ENCODE data around the gene PLXNB1.
A peak's percentile ranks its signal among the peaks of the same experiment; 100 is the strongest.

PLXNB1 gene

GRCh38 chr3:48432411-48433371, 2.8 kb upstream of the PLXNB1 start:
- Histone ChIP-seq H3K27me3 (ENCODE audit: control insufficient read depth, insufficient read depth, low read length) (no peaks in the 10 kb centered on the region), H2AFZ (no peak overlapping the region), H3K9ac (no peak overlapping the region), H3K27ac (no peak overlapping the region), H3K9me3 (ENCODE audit: control insufficient read depth, low read length) (no peaks in the 10 kb centered on the region), H3K79me2 (peaks cover 11% of the 10 kb centered on the region), H3K4me3 (ENCODE audit: low read depth, low read length) (no peak overlapping the region), H3K4me2 (ENCODE audit: low read length) (no peak overlapping the region), H3K4me1 (peaks cover 21% of the 10 kb centered on the region), H3K36me3 (ENCODE audit: control insufficient read depth, insufficient read depth, low read length) (no peaks in the 10 kb centered on the region)
- TF ChIP-seq, protein P1, sequence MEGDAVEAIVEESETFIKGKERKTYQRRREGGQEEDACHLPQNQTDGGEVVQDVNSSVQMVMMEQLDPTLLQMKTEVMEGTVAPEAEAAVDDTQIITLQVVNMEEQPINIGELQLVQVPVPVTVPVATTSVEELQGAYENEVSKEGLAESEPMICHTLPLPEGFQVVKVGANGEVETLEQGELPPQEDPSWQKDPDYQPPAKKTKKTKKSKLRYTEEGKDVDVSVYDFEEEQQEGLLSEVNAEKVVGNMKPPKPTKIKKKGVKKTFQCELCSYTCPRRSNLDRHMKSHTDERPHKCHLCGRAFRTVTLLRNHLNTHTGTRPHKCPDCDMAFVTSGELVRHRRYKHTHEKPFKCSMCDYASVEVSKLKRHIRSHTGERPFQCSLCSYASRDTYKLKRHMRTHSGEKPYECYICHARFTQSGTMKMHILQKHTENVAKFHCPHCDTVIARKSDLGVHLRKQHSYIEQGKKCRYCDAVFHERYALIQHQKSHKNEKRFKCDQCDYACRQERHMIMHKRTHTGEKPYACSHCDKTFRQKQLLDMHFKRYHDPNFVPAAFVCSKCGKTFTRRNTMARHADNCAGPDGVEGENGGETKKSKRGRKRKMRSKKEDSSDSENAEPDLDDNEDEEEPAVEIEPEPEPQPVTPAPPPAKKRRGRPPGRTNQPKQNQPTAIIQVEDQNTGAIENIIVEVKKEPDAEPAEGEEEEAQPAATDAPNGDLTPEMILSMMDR (IDR thresholded peaks at IDR 0.05): no peak

DNA sequence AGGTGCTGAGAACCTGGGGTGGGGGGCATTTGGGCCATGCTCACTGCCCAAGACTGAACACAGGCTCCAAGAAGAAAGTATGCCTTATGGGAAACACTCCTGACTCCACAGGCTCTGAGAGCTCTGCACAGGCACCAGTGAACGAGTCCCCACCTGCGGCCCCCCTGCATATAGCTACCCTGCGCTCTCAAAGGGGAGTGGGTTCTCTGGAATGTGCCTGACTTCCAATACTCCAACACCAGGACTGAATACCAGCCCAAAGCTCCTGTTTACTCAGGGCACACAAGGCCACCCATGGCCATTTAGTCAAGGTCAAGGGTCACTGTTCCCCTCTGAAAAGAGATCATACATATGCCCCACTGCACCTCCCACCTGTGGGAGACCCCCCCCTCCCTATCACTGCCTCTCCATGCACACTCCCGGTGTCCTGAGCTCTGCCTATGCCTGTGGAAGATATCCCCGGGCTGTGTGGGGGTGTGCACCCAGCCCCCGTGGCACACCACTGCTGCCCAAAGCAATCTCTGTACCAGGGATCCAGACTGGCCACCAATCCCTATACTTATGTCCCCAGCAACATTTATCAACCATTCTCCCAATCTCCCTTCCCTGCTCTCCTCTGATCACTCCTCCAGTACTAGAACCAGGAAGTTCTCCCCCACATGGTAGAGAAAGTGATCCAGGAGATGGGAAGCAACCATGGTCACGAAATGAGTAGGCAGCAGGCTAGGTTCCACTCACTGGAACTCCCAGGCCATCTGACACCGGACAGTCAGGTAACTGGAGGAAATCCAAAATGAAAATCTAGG, 1.5 kb upstream of the PLXNB1 start:
- Histone ChIP-seq H3K79me2 (peaks cover 11% of the 10 kb centered on the region), H2AFZ (no peak overlapping the region), H3K27me3 (ENCODE audit: control insufficient read depth, insufficient read depth, low read length) (no peaks in the 10 kb centered on the region), H3K9me3 (ENCODE audit: control insufficient read depth, low read length) (no peaks in the 10 kb centered on the region), H3K9ac (no peak overlapping the region), H3K4me2 (ENCODE audit: low read length) (no peak overlapping the region), H3K36me3 (ENCODE audit: control insufficient read depth, insufficient read depth, low read length) (no peaks in the 10 kb centered on the region), H3K4me1 (peaks cover 33% of the 10 kb centered on the region), H3K27ac (peak overlapping the region; percentile 40), H3K4me3 (ENCODE audit: low read depth, low read length) (no peak overlapping the region)
- TF ChIP-seq, protein P1 (IDR thresholded peaks at IDR 0.05): no peak

DNA sequence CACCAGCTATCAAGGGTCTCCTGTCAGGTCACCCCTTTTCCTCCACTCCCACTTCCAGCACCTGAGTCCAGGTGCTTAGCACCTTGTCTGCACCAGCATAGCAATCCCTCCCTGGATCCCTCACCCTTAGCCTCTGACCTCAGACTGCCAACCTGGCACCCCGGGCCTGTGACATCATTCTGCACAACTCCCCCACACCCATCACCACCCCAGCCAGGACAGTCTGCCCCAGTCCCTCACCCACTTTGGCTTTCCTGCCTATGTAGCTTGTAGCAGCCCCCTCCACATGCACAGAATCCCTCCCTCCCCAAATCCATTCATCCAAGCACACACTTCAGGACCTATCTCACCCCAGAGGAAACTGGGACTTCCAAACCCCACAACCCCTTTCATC, 819 bp upstream of the PLXNB1 start:
- peaks cover 39% of the 10 kb centered on the region for H3K4me1 ChIP-seq
- no peaks in the 10 kb centered on the region for H3K36me3 ChIP-seq (ENCODE audit: control insufficient read depth, insufficient read depth, low read length)
- TF ChIP-seq, protein P1 (IDR thresholded peaks at IDR 0.05): no peak
- H3K27ac ChIP-seq: no peak overlapping the region
- H3K4me2 ChIP-seq (ENCODE audit: low read length): no peak overlapping the region
- H3K79me2 ChIP-seq: peaks cover 8% of the 10 kb centered on the region
- peak overlapping the region; percentile 94 for H2AFZ ChIP-seq
- no peaks in the 10 kb centered on the region for H3K9me3 ChIP-seq (ENCODE audit: control insufficient read depth, low read length)
- H3K9ac ChIP-seq: no peak overlapping the region
- no peaks in the 10 kb centered on the region for H3K27me3 ChIP-seq (ENCODE audit: control insufficient read depth, insufficient read depth, low read length)
- no peak overlapping the region for H3K4me3 ChIP-seq (ENCODE audit: low read depth, low read length)

DNA sequence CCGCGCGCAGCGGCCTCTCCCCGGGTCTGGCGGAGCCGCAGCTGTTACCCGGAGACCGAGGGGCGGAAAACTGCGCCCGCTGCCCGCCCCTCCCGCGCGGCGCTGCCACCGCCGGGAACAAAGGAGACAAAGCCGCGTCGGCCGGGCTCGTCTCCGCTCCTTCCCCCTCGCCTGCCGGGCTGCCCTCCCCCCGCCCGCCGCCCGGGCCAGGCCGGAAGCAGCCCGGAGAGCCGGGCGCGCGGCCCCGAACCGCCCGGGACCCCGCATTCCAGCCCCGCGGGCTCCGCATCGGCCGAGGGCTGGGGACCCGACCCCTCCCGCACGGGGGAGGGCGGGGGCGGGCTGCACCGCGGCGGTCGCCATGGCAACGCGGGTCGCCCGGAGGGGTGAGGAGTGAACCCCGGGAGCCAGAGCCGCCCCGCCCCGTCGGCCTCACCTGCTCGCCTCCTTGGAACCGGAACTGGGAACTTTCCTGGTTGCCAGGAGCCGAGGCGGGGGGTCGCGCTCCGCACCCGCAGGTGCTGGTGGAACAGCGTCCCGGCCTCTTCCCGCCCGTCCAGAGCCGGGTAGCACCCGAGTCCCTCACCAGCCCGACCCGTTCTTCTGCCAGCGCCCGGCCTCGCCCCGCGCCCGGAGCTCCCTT, 448 bp downstream of the PLXNB1 start:
- Histone ChIP-seq H3K27ac (peak overlapping the region; percentile 37), H3K9me3 (ENCODE audit: control insufficient read depth, low read length) (no peaks in the 10 kb centered on the region), H2AFZ (peak overlapping the region; percentile 94), H3K36me3 (ENCODE audit: control insufficient read depth, insufficient read depth, low read length) (no peaks in the 10 kb centered on the region), H3K9ac (peak overlapping the region; percentile 51), H3K4me1 (peaks cover 40% of the 10 kb centered on the region), H3K27me3 (ENCODE audit: control insufficient read depth, insufficient read depth, low read length) (no peaks in the 10 kb centered on the region), H3K4me3 (ENCODE audit: low read depth, low read length) (peak overlapping the region; percentile 65), H3K4me2 (ENCODE audit: low read length) (peak overlapping the region; percentile 79), H3K79me2 (peaks cover 2% of the 10 kb centered on the region)
- TF ChIP-seq, protein P1 (IDR thresholded peaks at IDR 0.05): no peak

All from parathyroid adenoma (tissue), 2 donors.